ENCODE data around the gene PCGF1.
"Not testable (repeated sequence)": the region's sequence is repeated elsewhere in the genome, so short reads cannot be mapped to it uniquely, and the experiment has no call there.

PCGF1 gene

GRCh38 chr2:74493546-74493945 is 13.9 kb downstream of the PCGF1 start:
- intact Hi-C loops (cut with micrococcal nuclease) = no loop called here
- Mint-ChIP-seq H3K36me3 (ENCODE audit: low read depth) (peaks cover 57% of the 10 kb centered on the region), H3K27me3 (peaks cover 28% of the 10 kb centered on the region), H3K9me3 (no peaks in the 10 kb centered on the region), H3K4me1 (ENCODE audit: low read depth) (peaks cover 13% of the 10 kb centered on the region), H3K4me3 (no peak overlapping the region), H3K27ac (no peak overlapping the region)

- peaks cover 63% of the 10 kb centered on the region for H3K36me3 Mint-ChIP-seq (ENCODE audit: low read depth)
- no peak overlapping the region for H3K27ac Mint-ChIP-seq
- H3K27me3 Mint-ChIP-seq = peaks cover 13% of the 10 kb centered on the region
- H3K4me3 Mint-ChIP-seq = no peak overlapping the region
- peaks cover 2% of the 10 kb centered on the region for H3K4me1 Mint-ChIP-seq (ENCODE audit: low read depth)
- intact Hi-C loops (cut with micrococcal nuclease) = no loop called here
- no peaks in the 10 kb centered on the region for H3K9me3 Mint-ChIP-seq
Measured at GRCh38 chr2:74491648-74492544, 15.6 kb downstream of the PCGF1 start.

GRCh38 chr2:74489906-74490305 is 17.6 kb downstream of the PCGF1 start:
- peaks cover 8% of the 10 kb centered on the region for H3K4me1 Mint-ChIP-seq (ENCODE audit: low read depth)
- no peak overlapping the region for H3K27ac Mint-ChIP-seq
- intact Hi-C loops (cut with micrococcal nuclease) = no loop called here
- no peak overlapping the region for H3K4me3 Mint-ChIP-seq
- H3K36me3 Mint-ChIP-seq (ENCODE audit: low read depth) = peaks cover 83% of the 10 kb centered on the region
- H3K9me3 Mint-ChIP-seq = no peaks in the 10 kb centered on the region
- no peaks in the 10 kb centered on the region for H3K27me3 Mint-ChIP-seq

- intact Hi-C loops (cut with micrococcal nuclease) = no loop called here
- H3K4me1 Mint-ChIP-seq (ENCODE audit: low read depth) = peaks cover 15% of the 10 kb centered on the region
- H3K4me3 Mint-ChIP-seq = no peak overlapping the region
- H3K36me3 Mint-ChIP-seq (ENCODE audit: low read depth) = peaks cover 80% of the 10 kb centered on the region
- no peak overlapping the region for H3K27ac Mint-ChIP-seq
- no peaks in the 10 kb centered on the region for H3K27me3 Mint-ChIP-seq
- H3K9me3 Mint-ChIP-seq = no peaks in the 10 kb centered on the region
Measured at GRCh38 chr2:74488643-74489481, 18.6 kb downstream of the PCGF1 start.

GRCh38 chr2:74486141-74486540 is 21.4 kb downstream of the PCGF1 start:
- H3K36me3 Mint-ChIP-seq (ENCODE audit: low read depth) = peaks cover 70% of the 10 kb centered on the region

GRCh38 chr2:74483675-74484164 is 23.8 kb downstream of the PCGF1 start:
- peaks cover 70% of the 10 kb centered on the region for H3K36me3 Mint-ChIP-seq (ENCODE audit: low read depth)
- peak overlapping the region; percentile 89 for H3K27ac Mint-ChIP-seq
- H3K9me3 Mint-ChIP-seq, H3K27me3 Mint-ChIP-seq: not testable (repeated sequence)
- peaks cover 50% of the 10 kb centered on the region for H3K4me1 Mint-ChIP-seq (ENCODE audit: low read depth)
- intact Hi-C loops (cut with micrococcal nuclease) = loop anchor here (1.0 to 2.0 kb wide), 5 partner anchors 29 to 104 kb away; partner anchors contain the start of genes AUP1, C2orf81, DOK1 and HTRA2
- peak overlapping the region; percentile 97 for H3K4me3 Mint-ChIP-seq

More at GRCh38 chr2:74486141-74486540, 21.4 kb downstream of the PCGF1 start:
- Mint-ChIP-seq H3K4me1 (ENCODE audit: low read depth) (peaks cover 32% of the 10 kb centered on the region), H3K27ac (no peak overlapping the region), H3K27me3 (no peaks in the 10 kb centered on the region), H3K4me3 (no peak overlapping the region), H3K9me3 (no peaks in the 10 kb centered on the region)
- intact Hi-C loops (cut with micrococcal nuclease) = no loop called here

GRCh38 chr2:74482801-74483674 is 24.5 kb downstream of the PCGF1 start, which contains the start of the genes CCDC142 and TTC31:
Gene CCDC142, minus strand, starts transcription at chr2:74482998. Its CDS starts 161 bp downstream, at chr2:74482837.
Gene TTC31, plus strand, starts transcription at chr2:74483081. Its CDS starts 15 bp downstream, at chr2:74483096.
- Mint-ChIP-seq H3K27ac (peak within 1 kb of the TSS; percentile 89), H3K27me3 (no peaks in the 10 kb centered on the region), H3K36me3 (ENCODE audit: low read depth) (peaks cover 69% of the 10 kb centered on the region), H3K4me1 (ENCODE audit: low read depth) (peaks cover 50% of the 10 kb centered on the region), H3K9me3 (no peaks in the 10 kb centered on the region), H3K4me3 (peak within 1 kb of the TSS; percentile 97)
- intact Hi-C loops (cut with micrococcal nuclease) = loop anchor here (1.0 to 2.0 kb wide), 6 partner anchors 11 to 104 kb away; partner anchors contain the start of genes AUP1, C2orf81, DOK1 and HTRA2

- peak overlapping the region; percentile 97 for H3K4me3 Mint-ChIP-seq
- H3K27ac Mint-ChIP-seq = peak overlapping the region; percentile 89
- H3K27me3 Mint-ChIP-seq = no peaks in the 10 kb centered on the region
- peaks cover 77% of the 10 kb centered on the region for H3K36me3 Mint-ChIP-seq (ENCODE audit: low read depth)
- intact Hi-C loops (cut with micrococcal nuclease) = loop anchor here (1.0 to 2.0 kb wide), 2 partner anchors 10 to 73 kb away; partner anchors contain the start of genes DOK1 and MRPL53
- no peaks in the 10 kb centered on the region for H3K9me3 Mint-ChIP-seq
- H3K4me1 Mint-ChIP-seq (ENCODE audit: low read depth) = peaks cover 57% of the 10 kb centered on the region
Measured at GRCh38 chr2:74481961-74482800, 25.3 kb downstream of the PCGF1 start.

GRCh38 chr2:74481431-74481830 is 26.1 kb downstream of the PCGF1 start:
- H3K4me1 Mint-ChIP-seq (ENCODE audit: low read depth) = peaks cover 57% of the 10 kb centered on the region
- H3K27ac Mint-ChIP-seq = peak overlapping the region; percentile 89
- no peaks in the 10 kb centered on the region for H3K27me3 Mint-ChIP-seq
- peak overlapping the region; percentile 97 for H3K4me3 Mint-ChIP-seq
- intact Hi-C loops (cut with micrococcal nuclease) = no loop called here
- peaks cover 70% of the 10 kb centered on the region for H3K36me3 Mint-ChIP-seq (ENCODE audit: low read depth)
- no peaks in the 10 kb centered on the region for H3K9me3 Mint-ChIP-seq

- no peak overlapping the region for H3K4me3 Mint-ChIP-seq
Measured at GRCh38 chr2:74474899-74475298, 32.6 kb downstream of the PCGF1 start.

GRCh38 chr2:74474481-74474880 is 33.0 kb downstream of the PCGF1 start:
- no peaks in the 10 kb centered on the region for H3K27me3 Mint-ChIP-seq
- peaks cover 49% of the 10 kb centered on the region for H3K4me1 Mint-ChIP-seq (ENCODE audit: low read depth)
- no peaks in the 10 kb centered on the region for H3K9me3 Mint-ChIP-seq
- intact Hi-C loops (cut with micrococcal nuclease) = no loop called here
- no peak overlapping the region for H3K4me3 Mint-ChIP-seq
- H3K36me3 Mint-ChIP-seq (ENCODE audit: low read depth) = peaks cover 64% of the 10 kb centered on the region
- H3K27ac Mint-ChIP-seq = peak overlapping the region; percentile 50

More at GRCh38 chr2:74474899-74475298, 32.6 kb downstream of the PCGF1 start:
- intact Hi-C loops (cut with micrococcal nuclease) = no loop called here
- Mint-ChIP-seq H3K27me3 (no peaks in the 10 kb centered on the region), H3K4me1 (ENCODE audit: low read depth) (peaks cover 49% of the 10 kb centered on the region), H3K36me3 (ENCODE audit: low read depth) (peaks cover 65% of the 10 kb centered on the region), H3K9me3 (no peaks in the 10 kb centered on the region), H3K27ac (peak overlapping the region; percentile 50)

GRCh38 chr2:74472945-74473258 is 34.6 kb downstream of the PCGF1 start:
- Mint-ChIP-seq H3K36me3 (ENCODE audit: low read depth) (peaks cover 52% of the 10 kb centered on the region), H3K9me3 (no peaks in the 10 kb centered on the region), H3K4me3 (peak overlapping the region; percentile 96), H3K27me3 (no peaks in the 10 kb centered on the region), H3K4me1 (ENCODE audit: low read depth) (peaks cover 43% of the 10 kb centered on the region), H3K27ac (peak overlapping the region; percentile 97)
- intact Hi-C loops (cut with micrococcal nuclease) = loop anchor here (1.0 kb wide), 2 partner anchors 9 to 15 kb away; partner anchors contain the start of genes CCDC142 and WBP1

All from dendritic cell treated with granulocyte-macrophage colony-stimulating factor and Interleukin-4, amounts not matched to agents 40 ng/mL and 50 ng/mL, for 4 days (primary cell).